GM21737 (cell line): ENCODE measurements around the gene DAZAP1.
"Not testable (repeated sequence)": the region's sequence is repeated elsewhere in the genome, so short reads cannot be mapped to it uniquely, and the experiment has no call there.

Experiments
- ATAC-seq: cut with Tn5 transposase; IDR thresholded peaks from one replicate; pipeline ENCODE4 v1.9.1; 2021; ENCODE audit warnings: mild to moderate bottlenecking, moderate library complexity; ENCODE audit not compliant: unreplicated experiment

Gene DAZAP1

DNA sequence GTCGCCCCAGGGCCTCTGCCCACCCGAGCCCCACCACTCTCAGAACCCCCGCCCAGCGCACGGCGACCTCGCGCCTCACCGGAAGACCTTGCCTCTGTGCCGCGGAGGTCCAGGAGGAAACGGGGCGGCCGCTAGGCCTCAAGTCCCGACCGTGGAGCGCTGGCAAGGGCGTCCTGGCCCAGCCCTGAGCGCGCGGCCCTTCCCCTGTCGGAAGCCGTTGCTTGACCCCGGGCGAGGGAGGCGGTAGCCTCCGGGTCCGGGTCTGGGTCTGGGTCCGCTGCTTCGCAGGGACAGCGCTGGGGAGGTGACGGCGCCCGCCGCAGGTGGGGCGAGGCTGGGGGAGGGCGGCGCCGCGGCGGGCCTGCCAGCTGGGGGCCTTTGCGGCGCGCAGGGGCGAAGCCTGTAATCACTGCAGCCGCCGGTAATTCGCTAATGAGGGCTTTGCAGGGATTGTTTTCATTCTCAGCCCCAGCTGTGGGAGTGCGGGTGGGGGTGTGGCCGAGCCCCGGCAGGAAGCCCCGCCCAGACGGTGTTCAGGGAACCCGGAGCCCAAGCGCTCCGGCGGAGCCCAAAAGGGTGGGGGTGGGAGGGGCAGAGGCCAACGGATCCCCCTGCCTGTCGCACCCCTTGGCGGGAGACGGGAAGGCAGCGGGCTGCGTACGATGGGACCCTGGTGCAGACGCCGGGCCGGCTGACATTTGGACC, 63.1 kb downstream of the DAZAP1 start:
- ATAC-seq, result no peak

DNA sequence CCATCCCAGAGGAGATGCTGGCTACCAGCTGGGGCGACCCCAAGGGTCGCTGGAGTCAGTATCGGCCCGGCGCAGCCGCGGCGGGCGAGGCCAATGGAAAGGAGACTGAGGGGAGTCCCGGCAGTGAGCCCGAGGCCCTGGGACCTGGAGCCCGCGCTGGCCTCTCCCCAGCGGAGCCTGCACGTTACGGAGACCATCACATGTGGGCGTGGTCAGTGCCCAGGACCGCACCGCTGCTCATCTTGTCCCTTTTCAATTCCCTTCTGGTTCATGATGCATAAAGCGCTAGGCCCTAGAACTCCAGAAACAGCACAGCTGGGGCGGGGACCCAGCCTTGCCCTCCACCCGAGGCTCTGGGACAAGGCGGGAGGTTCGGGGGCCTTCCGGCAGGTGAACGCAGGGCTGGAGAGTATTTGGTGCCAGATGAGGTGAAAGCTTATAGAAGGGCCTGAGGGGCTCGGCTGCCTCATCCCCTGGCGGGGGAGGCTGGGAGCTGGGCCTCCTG, 63.7 kb downstream of the DAZAP1 start:
- ATAC-seq, result no peak

DNA sequence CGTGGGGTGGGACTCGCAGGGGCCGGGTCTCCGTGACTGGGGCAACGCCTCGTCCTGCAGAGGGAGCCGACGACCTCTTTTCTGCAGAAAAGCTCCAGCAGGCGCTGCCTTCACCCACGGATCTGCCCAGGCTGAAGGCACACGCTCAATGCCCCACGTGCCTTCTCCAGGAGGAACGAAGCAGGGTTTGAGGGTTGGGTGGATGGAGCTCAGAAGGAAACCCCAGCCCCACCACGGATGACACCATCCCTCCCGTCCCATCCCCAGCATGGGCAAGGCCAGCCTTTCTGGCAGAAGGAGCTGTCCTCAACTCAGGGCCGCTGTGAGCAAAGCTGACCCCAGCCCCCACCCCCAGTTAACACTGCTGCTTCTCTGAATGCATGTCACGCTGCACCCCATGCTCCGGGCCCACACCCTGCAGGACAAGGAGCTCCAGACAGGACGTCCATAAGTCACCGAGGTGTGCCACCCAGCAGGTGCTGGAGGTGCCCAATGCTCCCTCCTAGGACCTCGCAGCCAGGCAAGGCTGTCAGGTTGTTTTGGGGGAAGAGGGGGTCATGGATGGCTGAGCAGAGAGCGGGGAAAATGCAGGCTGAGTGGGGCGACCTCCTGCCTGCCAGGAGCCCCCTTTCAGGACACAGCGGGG, 64.3 kb downstream of the DAZAP1 start:
- ATAC-seq, result no peak

DNA sequence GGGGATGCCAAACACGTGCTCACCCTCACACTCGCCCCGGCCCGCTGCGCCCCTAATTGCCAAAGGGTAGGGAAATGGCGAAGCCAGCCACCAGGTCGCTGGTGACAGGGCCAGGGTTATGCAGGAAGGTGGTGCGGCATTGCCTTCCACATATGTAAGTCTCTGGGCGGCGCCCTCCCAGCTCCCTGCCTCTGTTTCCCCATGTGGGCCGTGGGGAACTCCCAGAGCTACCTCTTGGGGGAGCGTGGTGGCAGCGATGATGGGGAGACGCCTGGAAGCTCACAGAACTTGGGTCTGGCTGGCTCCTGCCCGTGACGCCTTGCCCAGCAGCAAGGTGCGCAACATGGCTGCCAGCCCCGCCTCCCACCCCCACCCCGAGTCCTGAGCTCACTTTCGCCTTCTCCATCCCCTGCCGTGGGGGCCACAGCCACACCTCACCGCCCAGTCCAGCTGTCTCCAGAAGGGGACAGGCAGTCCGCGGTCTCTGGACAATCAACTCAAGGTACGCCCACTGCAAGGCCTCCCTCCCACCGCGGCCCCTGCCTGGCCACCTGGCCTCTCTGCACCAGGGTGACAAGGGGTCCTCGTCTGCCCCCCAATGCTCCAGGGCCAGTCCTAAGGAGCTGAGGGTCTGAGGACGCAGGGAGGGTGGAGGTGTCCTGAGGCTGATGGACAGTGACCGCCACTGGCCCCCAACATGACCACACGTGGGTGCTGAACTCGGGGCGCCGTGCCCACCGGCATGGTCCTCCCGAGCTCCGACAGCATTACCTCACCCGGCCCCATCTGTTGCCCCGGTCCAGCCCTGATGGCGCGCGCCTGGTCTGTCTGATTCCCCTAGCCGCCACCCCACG, 65.1 kb downstream of the DAZAP1 start:
- ATAC-seq, result no peak

DNA sequence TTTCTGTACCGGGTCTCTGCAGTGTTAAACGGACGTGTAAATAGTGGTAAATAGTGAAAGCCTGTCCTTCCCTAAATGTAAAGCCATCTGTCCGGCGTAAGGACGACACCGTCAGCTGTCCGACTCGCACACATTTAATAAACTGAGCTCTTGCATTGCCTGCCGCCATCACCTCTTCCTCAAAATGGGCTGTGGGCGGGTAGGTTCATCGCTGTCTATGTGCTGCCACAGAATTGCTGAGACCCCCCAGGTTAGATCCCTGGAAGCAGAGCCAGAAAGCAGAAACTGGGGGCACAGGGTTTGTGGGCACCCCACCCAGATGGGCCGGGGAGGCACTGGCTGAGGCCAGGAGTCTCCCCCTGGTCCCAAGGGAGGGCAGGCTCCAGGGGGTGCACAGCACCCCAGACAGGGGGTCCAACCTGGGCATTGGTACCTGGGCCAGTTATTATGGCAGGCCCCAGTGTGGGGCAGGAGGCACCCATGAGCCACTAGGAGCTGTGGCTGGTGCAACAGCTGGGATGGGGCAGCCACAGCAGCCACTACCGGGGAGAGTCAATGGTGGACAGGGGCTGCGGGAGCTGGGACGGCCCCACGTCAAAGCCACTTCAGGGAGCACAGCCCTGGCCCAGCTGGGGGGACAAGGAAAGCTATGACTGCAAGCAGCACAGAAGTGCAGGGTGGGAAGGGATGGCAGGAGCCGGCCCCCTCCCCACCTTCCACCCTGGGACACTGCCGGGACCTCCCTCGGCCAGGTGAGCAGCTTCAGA, 65.9 kb downstream of the DAZAP1 start:
- no peak for ATAC-seq

DNA sequence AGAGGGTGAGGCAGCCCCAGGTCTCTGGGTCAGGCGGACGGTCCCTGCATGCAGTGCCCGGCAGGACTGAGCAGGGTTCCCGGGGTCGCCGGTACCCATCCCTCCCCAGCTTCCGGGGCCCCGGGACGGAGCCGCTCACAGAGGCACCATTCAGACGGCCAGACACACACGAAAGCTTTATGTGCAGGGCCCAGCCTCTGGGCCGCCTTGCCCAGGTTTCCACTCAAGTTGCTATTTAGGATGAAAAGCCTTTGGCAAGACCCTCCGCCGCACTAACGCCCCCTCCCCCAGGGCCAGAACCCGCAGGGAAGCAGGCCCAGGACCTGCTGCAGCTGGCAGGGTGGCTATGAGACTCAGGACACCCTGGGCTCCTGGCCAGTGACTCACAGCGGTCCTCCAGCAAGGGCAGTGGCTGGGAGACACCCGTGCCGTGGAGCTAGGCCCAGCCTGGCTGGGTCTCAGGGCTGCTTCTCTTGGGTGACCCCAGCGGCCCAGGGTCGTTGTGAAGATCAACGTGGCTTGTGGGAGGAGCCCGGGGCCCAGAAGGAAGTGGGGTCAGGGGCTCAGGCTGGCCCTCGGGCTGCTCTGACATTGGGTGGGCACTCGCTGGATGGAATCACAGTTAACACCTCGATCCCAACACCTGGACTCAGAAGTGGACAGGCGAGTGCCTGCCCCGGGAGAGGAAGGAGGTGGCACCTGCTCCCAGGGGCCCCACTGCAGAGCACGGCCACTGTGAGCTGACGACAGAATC, 66.8 kb downstream of the DAZAP1 start:
- no peak for ATAC-seq

DNA sequence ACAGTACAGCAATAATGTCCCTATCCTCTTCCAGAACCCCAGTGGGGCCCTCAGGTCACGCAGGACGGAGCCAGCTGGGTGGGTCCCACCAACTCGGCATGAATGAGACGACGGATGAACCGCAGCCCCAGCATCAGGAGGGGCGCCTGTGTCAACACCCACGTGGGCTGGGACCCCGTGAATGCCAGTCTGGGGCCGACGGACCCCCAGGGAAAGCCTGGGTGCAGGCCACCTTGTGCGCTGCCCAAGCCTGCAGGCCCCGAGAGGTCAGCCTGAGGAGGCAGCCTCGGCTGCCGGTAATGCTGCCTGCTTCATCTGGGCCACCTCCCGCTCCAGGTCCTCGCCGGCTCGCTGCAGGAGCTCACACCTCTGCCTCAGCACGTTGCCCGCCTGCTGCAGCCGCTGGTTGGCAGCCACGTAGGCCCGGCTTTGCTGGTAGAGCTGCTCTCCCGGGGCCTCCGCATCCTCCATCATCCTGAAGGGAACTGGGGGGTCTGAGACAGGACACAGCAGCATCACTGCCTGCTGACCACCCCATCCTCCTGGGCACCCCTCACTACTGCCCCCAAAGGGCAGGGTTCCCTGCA, 67.5 kb downstream of the DAZAP1 start:
- ATAC-seq, result no peak

DNA sequence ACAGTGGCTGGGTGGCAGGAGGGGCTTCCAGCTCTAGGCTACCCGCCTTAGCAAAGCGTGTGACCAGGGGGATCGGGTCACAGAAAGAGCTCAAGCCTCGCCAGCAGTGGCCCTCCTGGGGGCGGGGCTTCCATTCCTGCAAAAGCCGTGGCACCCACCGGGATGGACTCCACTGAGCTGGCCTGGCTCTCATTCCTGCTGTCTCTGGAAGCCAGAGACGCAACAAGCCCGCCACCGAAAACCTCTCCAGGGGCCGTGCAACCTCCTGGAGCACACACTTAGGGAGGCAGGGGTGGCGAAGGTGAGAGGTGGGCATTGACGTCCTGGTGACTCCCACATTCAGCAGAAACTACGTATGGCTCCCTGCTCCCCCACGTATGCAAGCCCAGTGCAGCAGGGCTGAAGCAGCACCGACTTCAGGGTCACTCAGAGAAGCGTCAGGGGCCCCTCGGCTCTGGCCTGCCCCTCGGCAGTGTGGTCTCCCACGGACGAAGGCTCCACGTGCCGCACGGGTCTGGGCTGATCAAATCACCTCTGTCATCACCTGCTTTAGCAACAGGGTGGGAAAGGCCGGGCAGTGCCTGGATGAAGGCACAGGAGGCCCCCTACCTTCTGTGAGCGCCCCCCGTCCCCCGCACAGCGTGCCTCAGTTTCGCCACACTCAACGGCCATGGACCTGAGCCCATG, 68.5 kb downstream of the DAZAP1 start:
- no peak for ATAC-seq

DNA sequence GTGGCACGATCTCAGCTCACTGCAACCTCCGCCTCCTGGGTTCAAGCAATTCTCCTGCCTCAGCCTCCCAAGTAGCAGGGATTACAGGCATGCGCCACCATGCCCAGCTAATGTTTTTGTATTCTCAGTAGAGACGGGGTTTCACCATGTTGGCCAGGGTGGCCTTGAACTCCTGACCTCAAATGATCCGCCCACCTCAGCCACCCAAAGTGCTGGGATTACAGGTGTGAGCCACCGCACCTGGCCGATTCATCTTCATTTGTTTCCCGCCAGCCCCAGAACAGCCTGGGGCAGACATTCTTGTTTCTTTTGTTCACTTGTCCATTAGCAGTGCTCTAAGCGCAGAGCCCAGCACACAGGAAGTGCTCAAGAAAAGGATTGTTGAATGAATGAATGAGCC, 69.7 kb downstream of the DAZAP1 start:
- not testable (repeated sequence) for ATAC-seq

DNA sequence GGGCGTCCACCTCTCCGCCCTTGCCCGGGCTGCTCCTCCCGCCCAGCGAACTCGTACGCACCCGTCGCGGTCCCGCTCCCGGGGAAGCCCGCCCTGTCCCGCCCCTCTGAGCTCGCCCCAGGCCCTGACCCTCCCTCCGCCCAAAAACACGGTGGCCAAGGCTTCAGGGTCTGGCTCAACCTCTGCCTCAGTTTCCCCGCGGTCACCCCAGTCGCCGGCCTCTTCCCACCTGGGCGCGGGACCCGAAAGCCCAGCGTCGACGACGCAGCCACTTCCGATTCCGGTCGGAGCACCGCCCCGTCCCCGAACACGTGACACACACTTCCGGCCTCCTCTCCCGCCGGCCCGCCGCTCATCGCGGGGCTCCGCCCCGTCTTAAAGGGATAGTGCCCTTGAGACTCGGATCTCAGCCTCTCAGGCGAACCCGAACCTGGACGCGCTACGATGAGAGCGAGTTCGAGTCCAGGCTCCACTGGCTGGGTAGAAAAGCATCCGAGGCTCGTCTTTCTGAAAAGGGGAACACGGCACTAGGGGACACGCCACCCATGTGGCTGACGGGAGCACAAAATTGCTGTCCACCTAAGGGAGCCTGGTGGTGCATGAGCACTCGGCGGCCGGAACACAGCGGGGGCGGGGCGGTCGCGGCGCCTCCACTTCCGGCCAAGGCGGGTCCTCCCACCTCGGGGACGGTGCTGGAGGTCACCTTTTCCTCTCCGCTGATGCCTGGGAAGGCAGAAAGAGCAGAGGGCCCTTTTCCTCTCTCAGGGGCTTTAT, 71.7 kb downstream of the DAZAP1 start, which contains the start of gene C19orf25:
Gene C19orf25 (minus strand): TSS at position 282 of the 774 bp plus-strand sequence. CDS start 312 bp downstream, outside the sequence.
- ATAC-seq, result peak; percentile 70

DNA sequence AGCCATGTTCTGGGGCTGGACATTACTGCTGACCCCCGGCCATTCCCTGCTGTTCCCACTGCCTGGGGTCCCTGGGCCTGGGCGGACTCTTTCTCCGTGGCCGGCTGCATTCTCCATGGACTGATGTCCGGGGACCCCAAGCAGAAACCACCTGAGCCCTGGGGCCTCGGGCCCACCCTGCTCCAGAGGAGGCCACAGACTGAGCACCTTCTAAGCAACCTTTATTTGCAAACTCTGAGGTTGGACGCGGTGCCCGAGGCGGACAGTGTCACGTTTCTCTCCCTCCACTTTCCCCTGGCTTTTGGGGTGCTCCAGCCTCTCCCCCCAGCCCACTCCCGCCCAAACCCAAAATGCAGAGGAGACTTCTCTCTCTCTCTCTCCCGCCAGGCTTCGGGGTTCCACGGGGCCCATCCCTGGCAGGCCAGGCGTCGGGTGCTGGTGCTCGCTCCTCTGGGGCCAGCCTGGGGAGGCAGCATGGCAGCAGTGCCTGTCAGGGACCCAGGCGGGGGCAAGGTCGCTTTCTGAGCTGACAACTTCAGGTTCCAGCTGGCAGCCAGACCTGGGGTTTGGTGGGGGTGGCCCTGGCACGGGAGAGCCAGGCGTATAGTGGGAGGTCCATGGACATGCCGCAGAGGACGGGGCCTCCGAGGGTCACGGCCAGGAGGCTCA, 74.0 kb downstream of the DAZAP1 start:
- no peak for ATAC-seq

DNA sequence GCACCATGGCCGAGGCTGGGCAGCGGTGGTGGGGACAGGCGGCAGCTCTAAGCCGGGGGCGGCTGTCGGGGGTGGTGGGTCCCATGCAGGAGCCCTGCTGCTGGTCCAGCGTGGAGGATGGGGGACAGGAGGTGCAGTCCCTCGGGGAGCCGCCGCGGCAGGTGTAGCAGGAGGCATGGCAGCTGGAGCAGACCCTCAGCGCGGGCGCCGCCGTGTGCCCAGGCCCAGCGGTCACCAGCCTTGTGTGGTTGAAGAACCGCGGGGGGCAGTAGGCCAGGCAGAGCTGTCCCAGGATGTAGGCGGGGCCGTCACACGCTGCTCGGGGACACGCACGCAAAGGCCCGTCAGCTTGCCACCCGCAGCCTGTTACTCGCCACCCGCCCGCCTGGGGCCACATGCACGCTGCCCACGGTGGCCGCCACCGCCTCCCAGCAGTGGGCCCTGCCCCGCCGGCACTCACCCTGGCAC, 74.5 kb downstream of the DAZAP1 start:
- ATAC-seq, result no peak

DNA sequence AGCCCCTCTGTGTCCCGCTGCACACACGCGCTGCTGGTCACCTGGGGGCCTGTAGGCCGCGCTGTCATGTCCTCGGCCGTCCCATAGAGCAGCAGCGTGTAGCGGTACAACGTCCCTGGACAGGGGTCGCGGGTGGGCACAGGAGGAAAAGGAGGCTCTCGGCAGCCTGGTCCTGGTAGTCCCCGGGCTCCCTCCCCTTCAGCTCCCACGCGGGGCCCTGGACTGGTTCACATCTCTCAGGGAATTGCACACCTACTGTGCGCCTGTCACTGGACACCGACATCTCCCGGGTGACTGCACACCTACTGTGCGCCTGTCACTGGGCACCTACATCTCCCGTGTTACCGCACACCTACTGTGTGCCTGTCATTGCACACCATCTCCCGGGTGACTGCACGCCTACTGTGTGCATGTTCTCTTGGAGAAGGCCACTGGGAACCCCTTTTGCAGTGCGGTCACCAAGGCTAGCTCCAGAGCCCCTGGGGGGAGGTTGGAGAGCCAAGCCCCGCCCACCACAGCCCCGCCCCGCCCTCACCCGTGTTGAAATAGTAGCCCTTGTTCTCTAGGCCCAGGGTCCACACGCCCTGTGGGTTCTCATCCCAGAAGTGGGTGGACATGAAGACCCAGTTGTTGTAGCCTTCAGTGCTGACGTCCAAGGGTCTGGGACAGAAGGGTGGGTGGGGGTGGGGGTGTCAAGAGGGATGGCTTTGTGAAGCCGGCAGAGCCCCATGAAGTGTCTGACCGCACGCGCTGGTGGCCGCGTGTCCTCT, 75.2 kb downstream of the DAZAP1 start:
- ATAC-seq, result no peak

DNA sequence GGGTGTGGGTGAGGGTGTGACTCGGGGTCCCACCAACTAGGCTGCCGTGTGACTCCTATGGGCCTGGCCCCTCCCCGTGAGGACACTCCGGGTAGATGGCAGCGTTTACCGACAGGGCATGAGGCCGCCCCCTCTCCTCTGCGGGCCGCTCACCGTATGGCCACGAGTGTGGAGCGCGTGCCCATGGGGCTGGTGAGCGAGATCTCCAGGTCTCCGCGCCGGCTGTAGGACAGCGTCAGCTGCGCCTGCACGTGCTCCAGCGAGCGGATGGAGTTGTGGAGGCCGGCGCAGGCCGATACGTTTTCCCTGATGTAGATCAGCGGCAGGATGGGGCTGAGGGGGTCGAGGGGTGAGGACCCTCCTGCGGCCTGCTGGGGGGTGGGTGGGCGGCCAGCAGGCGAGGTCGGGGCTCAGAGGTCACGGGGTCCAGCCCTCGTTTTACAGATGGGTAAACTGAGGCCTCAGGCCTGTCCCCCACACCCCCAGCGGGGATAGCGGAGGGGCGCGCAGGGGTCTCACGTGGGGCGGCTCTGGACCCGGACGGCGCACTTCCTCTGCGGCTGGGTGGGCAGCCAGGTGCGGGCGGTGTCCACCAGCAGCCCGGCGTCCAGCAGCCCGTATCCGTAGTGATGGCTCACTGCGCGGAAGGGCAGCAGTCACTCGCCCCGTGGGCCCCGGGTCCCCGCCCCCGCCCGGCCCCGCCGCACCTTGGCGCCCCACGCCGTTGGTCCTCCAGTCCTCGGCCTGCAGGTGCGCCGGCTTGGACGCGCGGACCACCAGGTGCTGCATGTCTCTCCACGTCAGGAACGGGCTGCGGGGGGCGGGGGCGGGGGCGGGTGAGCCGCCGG, 76.0 kb downstream of the DAZAP1 start:
- no peak for ATAC-seq

DNA sequence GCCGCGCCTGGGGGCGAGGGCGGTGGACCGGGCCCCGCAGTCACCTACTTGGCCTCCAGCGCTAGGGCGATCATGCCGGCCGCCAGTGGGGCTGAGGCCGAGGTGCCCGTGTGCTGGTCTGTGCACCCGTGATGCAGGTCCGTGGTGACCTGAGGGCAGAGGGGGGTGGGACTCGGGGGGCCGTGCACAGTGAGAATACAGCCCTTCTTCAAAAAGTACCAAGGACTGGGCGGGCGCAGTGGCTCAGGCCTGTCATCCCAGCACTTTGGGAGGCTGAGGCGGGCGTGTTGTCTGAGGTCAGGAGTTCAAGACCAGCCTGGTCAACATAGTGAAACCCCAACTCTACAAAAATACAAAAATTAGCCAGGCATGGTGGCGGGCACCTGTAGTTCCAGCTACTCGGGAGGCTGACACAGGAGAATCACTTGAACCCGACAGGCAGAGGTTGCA, 76.6 kb downstream of the DAZAP1 start:
- no peak for ATAC-seq
